ENCODE data around the gene WDR48. TPM values are rescaled to one million over a fixed set of nuclear protein-coding genes. Genes with fewer than 3 reads are reported as not detected.

The WDR48 gene
- total and polyA plus RNA-seq, 9 of the 15 experiments (the other 6 are each of a cell fraction or from before 2014, with no cell fraction given): 26.6 to 70.6 (median 48.0) TPM

DNA sequence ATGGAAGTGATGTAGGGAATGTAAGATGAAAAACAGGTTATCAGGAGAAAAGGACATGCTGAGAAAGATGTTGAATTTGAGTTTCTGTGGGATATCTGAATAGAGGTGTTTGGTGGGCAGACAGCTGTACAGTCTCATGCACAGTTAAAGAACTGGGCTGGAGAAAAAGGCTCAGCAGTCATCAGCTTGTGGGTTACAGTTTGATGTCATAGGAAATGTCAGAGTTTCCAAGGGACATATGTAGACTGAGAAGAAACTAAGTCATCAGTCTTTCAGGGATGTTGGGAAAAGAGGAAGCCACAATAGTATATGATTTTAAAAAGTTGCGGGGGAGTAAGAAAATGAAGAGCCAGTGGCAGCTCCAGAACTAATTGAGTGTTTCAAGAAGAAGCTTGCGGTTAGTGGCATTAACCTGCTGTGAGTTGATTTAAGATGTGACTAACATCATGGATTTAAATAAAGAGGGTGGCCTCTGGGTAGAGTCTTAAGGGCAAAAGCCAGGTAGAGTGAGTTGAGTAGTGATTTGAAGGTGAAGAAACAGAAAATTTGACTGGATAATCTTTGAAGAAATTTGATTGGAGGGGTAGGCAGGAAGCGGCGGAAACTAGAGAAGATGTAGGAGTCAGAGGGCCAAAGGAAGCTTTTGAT is 31.0 kb downstream of the WDR48 start:
- Histone ChIP-seq H3K27me3 (ENCODE audit: control insufficient read depth in 2 of 2, insufficient read depth in 2 of 2, low read length in 2 of 2) (no peaks in the 10 kb centered on the region), H4K20me1 (replicated peaks; ENCODE audit: control insufficient read depth, insufficient read depth, low read length) (no peaks in the 10 kb centered on the region), H3K4me3 (no peak overlapping the region), H3K4me2 (ENCODE audit: insufficient read depth, low read length) (no peak overlapping the region), H3K27ac (ENCODE audit: extremely low read depth, low read depth, low read length) (no peak overlapping the region), H3K4me1 (replicated peaks in 1 of 2; ENCODE audit: control insufficient read depth in 2 of 2, insufficient read depth in 2 of 2, low read length in 2 of 2) (no peaks in the 10 kb centered on the region), H3K79me2 (ENCODE audit: control insufficient read depth, insufficient read depth, low read length) (no peaks in the 10 kb centered on the region), H2AFZ (ENCODE audit: low read depth, low read length) (no peak overlapping the region), H3K9ac (ENCODE audit: insufficient read depth in 1 of 2, low read depth in 2 of 2, low read length in 2 of 2) (no peak overlapping the region), H3K9me1 (ENCODE audit: control insufficient read depth, insufficient read depth, low read length) (no peaks in the 10 kb centered on the region), H3K36me3 (ENCODE audit: control insufficient read depth, insufficient read depth, low read length) (peaks cover 39% of the 10 kb centered on the region; the same call in 2 of the 3 replicates), H3K9me3 (replicated peaks; ENCODE audit: control insufficient read depth, insufficient read depth, low read depth, low read length) (no peaks in the 10 kb centered on the region)
- in situ Hi-C loops (cut with MboI) (no loop called here), intact Hi-C loops (cut with micrococcal nuclease) (no loop called here)
- TF ChIP-seq ZNF780A (CRISPR knock-in tag; IDR thresholded peaks at IDR 0.05): no peak
- TF ChIP-seq, protein P1, sequence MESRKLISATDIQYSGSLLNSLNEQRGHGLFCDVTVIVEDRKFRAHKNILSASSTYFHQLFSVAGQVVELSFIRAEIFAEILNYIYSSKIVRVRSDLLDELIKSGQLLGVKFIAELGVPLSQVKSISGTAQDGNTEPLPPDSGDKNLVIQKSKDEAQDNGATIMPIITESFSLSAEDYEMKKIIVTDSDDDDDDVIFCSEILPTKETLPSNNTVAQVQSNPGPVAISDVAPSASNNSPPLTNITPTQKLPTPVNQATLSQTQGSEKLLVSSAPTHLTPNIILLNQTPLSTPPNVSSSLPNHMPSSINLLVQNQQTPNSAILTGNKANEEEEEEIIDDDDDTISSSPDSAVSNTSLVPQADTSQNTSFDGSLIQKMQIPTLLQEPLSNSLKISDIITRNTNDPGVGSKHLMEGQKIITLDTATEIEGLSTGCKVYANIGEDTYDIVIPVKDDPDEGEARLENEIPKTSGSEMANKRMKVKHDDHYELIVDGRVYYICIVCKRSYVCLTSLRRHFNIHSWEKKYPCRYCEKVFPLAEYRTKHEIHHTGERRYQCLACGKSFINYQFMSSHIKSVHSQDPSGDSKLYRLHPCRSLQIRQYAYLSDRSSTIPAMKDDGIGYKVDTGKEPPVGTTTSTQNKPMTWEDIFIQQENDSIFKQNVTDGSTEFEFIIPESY (CRISPR knock-in tag; IDR thresholded peaks at IDR 0.05): no peak
- TF ChIP-seq MEIS2 (IDR thresholded peaks at IDR 0.05; ENCODE audit: partially characterized antibody): peak; percentile 36
- TF ChIP-seq, protein P2, sequence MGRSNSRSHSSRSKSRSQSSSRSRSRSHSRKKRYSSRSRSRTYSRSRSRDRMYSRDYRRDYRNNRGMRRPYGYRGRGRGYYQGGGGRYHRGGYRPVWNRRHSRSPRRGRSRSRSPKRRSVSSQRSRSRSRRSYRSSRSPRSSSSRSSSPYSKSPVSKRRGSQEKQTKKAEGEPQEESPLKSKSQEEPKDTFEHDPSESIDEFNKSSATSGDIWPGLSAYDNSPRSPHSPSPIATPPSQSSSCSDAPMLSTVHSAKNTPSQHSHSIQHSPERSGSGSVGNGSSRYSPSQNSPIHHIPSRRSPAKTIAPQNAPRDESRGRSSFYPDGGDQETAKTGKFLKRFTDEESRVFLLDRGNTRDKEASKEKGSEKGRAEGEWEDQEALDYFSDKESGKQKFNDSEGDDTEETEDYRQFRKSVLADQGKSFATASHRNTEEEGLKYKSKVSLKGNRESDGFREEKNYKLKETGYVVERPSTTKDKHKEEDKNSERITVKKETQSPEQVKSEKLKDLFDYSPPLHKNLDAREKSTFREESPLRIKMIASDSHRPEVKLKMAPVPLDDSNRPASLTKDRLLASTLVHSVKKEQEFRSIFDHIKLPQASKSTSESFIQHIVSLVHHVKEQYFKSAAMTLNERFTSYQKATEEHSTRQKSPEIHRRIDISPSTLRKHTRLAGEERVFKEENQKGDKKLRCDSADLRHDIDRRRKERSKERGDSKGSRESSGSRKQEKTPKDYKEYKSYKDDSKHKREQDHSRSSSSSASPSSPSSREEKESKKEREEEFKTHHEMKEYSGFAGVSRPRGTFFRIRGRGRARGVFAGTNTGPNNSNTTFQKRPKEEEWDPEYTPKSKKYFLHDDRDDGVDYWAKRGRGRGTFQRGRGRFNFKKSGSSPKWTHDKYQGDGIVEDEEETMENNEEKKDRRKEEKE (IDR thresholded peaks at IDR 0.05; ENCODE audit: borderline replicate concordance in 1 of 2, control insufficient read depth in 1 of 2, low read depth in 2 of 2, low read length in 1 of 2): no peak
- TF ChIP-seq ZNF175 (CRISPR knock-in tag; IDR thresholded peaks at IDR 0.05; ENCODE audit: low read depth): no peak
- TF ChIP-seq DDX20 (tag; IDR thresholded peaks at IDR 0.05; ENCODE audit: low read depth): no peak
- ChIA-PET POLR2A (interaction anchor here (0.6 to 1.2 kb wide), 3 partner anchors 10 to 29 kb away, joined by 3 to 4 read pairs (median 3); no protein-coding TSS in a partner anchor), CTCF (ENCODE audit: low intra/inter-chr PET ratio) (interaction anchor here (0.6 kb wide), 1 partner anchor 931 kb away, joined by 4 read pairs; no protein-coding TSS in a partner anchor)
- ATAC-seq (no peak), FAIRE-seq (no peak), DNase-seq (ENCODE audit: extremely low read depth in 1 of 4, low spot score in 3 of 4) (no peak)
- no TSS peak for BruUV-seq (replicated peaks)
- 82% methylated on average over 4 of the region's 4 CpGs for WGBS (ENCODE audit: insufficient coverage, low coverage, missing lambda C conversion rate)
